T-helper 22 cell (primary cell): ENCODE results near the gene BRICD5.

Source experiments
- DNase-seq: peaks from one replicate; pipeline ENCODE4 v3.0.0-alpha.2; 2020; ENCODE audit warnings: low read depth

BRICD5 gene

DNA sequence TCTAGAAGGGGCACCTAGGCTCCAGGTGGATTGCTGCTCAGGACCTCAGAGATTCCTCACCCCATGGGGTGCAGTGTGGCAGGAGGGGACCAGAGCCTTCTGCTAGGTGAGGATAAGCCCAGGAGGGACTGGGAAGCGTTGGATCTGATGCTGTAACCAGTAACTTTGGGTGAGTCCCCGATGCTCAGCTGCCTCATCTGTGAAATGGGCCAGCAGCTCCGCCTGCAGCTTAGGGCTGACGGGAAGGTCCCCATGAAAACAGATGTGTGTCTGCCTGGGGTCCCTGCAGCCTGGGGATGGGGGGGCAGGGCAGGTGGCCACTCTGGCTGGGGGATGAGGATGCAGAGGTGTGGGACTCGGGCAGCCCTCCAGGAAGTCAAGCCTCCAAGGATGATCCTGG is 11.6 kb downstream of the BRICD5 start:
- no peak for DNase-seq

DNA sequence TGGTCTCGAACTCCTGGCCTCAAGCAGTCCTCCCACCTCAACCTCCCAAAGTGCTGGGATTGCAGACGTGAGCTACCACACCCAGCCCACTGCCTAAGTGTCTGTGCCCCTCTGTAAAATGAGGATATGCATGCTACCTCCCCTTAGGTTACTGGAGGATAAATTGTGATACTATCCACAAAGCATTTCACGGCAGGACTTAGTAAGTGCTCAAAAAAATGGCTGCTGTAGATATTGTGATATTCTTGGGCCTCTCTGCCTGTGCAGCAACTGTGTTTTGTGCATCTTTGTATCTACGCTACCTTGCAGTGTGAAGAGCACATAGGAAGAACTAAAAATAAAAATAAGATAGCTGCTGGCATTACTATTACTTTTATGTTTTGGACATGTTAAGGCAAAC is 12.4 kb downstream of the BRICD5 start:
- no peak for DNase-seq

DNA sequence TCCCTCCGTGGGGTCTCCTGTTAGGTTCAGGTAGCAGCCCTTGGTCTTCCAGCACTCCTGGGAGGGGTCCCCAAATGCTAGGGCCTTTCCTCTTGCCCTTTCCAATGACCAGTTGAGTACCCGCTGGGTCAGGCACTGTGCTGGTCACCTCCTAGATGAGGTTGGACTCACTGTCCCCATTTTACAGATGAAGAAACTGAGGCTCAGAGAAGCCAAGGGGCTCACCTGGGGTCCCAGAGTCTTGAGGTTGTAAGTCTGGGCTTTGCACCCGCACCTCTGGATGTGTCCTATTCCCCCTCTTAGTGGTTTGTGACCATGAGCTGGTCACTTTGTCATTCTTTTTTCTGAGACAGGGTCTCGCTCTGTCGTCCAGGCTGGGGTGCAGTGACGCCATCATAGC is 12.9 kb downstream of the BRICD5 start:
- no peak for DNase-seq

DNA sequence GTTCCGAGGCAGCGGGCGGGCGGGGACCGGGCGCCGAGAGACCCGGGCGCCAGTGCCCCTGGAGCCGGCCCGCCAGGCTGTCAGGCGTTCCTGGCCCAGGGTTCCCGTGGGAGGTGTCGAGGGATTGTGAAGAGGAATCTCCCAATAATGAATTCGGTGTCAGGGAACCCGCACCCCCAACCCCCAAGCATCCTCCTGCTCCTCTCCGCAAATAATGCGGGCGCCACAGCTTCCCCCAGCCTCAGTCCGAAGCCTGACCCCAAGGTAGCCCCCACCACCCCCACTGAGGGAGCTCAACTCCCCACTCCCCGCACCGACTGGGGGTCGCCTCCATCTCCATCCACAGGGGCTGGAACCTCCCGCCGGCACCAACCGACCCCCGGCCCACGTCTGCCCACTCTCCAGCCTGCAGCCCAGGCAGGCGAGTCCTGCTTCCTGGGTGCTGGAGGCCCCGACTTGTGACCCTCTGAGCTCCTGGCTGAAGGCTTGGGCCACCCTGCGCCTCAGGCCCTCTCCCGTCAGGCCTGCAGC is 13.6 kb downstream of the BRICD5 start:
- DNase-seq, result no peak

GRCh38 chr16:2196162-2196980 is 14.3 kb downstream of the BRICD5 start, which contains the start of gene CASKIN1:
Gene CASKIN1 (minus strand): TSS chr16:2196605. CDS start chr16:2196432, 173 bp downstream.
- DNase-seq, result no peak

GRCh38 chr16:2195322-2196161 is 15.1 kb downstream of the BRICD5 start:
- no peak for DNase-seq

GRCh38 chr16:2194852-2195321 is 15.8 kb downstream of the BRICD5 start:
- peak; percentile 16 for DNase-seq

DNA sequence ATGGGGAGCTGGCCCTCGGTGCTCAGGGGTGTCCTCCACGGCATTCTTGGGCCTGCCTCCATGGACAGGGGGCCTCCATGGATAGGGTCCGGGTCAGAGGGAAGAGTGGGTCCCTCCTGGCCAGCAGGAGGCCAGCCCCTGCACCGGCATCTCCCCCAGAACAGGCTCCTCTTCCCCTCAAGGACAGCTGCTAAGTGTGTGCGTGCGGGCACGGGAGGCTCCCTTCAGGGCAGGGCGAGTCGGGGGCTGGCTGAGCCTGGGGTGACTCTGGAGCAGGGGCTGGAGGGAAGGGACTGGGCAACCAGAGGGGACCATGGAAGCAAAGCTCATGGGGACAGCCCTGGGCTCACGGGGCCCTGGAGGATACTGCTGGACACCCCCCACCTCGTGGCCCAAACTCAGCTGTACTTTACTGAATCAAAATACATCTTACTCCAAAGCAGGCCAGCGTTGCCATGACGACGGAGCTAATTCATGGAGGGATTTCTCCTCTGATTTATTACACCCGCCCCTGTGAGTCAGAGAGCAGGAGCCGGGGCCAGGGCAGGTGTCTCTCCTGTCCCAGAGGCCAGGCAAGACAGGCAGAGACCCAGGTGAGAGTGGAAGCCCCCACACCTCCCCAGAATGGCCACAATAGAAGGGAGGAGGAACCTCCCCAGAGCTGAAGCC is 16.4 kb downstream of the BRICD5 start:
- no peak for DNase-seq

DNA sequence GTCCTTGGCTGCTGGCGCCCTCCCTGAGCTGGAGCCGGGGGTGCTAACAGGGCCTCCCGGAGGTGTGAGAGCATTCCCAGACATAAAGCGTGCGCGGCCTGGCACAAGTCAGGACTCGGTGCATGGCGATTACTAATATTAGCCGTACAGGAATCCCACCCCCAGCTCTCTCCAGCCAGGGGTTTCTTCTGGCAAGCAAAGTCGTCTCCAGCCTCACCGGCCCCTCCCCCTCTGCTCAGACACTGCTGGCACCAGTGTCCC is 19.3 kb downstream of the BRICD5 start:
- DNase-seq, result no peak

GRCh38 chr16:2190659-2191445 is 19.8 kb downstream of the BRICD5 start:
- DNase-seq, result no peak

- no peak for DNase-seq
Measured at GRCh38 chr16:2190002-2190658, 20.5 kb downstream of the BRICD5 start.

DNA sequence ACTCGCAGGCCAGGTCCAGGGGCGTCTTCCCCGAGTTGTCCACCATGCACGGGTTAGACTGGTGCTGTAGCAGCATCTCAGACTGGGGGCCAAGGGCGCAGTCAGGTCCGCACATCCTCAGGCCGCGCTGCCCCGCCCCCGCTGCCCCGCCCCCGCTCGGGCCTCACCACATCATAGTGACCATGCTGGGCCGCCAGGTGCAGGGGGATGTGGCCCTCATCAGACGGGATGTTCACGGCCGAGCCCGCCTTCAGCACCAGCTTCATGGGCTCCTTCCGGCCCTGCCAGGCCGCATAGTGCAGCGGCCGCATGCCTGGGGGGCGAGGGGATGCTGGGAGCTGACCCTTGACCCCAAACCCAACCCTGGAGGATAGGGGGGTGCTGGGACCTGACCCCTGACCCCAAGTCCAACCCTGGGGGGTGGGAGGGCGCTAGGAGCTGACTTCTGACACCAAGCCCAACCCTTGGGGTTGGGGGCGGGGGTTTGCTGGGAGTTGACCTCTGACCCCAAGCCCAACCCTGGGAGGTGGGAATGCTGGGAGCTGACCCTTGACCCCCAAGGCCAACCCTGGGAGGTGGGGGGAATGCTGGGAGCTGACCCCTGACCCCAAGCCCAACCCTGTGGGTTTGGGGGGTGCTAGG is 21.3 kb downstream of the BRICD5 start:
- no peak for DNase-seq

- DNase-seq, result no peak
Measured at GRCh38 chr16:2188395-2188794, 22.3 kb downstream of the BRICD5 start.

GRCh38 chr16:2187212-2187611 is 23.5 kb downstream of the BRICD5 start:
- no peak for DNase-seq

- DNase-seq, result no peak
Measured at GRCh38 chr16:2186505-2186904, 24.2 kb downstream of the BRICD5 start.

DNA sequence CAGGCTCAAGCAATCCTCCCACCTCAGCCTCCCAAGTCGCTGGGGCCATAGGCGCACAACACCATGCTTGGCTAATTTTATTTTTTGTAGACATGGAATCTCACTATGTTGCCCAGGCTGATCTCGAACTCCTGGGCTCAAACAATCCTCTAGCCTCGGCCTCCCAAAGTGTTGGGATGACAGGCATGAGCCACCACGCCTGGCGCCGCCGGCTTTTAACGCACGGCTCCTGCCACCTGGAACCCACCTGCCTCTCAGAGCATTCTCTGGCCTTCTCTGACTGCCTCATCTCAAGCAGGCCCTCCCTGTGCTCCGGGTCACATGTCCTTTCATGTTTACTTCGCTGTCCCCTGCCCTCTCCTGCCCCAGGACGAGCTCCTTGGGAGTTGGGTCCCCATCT is 24.6 kb downstream of the BRICD5 start:
- DNase-seq, result no peak

DNA sequence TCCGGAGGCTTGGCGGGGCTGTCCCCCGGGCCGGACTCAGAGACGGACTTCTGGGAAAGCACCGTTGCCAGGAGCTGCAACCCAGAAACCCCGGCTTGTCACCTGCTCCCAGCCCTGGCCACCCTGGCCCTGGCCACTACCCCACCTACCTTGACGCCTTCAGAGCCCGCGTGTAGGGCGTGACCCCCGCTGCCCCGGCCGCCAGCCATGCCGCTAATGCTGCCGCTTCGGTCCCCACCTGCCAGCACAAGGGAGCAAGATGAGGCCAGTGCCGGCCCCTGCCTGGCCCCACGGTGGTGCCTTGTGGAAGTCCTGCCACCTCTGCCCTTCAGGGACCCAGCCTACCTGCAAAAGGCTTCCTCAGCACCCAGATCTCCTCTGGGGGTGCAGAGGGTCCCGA is 25.7 kb downstream of the BRICD5 start:
- DNase-seq, result no peak

DNA sequence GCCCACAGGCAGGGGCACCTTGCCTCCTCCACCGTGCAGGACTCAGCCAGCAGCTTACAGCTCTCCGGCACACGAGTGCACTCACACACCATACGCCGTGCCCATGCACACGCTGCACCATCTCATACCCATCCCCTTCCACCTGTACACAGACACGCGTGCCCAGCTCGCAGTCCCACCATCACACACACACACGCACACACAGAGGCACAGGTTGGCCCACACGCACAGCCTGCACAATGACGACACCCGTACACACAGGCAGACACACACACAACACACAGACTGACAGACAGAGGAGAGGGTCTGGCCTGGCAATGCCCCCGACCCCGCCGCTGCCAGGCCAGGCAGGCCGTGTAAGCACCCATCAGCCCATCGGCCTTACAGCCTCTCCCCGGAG is 26.3 kb downstream of the BRICD5 start:
- no peak for DNase-seq

DNA sequence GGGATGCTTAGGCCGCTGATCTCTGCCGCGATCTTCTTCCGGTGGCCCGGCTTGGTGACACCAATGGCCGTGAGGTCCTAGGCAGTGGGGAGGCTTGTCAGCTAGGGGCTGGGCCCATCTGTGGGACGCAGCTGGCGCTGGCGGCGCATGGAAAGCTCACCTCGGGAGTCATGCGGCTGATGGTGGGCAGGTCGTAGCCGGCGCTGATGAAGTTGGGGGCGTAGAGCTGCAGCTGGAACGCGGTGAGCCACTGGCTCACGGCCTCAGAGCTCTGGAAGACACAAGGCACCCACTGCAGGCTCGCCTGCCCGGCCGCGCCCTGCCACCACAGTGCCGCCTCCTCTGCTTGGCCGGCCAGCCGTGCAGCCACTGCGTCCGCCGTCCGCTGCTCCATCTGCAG is 27.0 kb downstream of the BRICD5 start:
- DNase-seq, result no peak

DNA sequence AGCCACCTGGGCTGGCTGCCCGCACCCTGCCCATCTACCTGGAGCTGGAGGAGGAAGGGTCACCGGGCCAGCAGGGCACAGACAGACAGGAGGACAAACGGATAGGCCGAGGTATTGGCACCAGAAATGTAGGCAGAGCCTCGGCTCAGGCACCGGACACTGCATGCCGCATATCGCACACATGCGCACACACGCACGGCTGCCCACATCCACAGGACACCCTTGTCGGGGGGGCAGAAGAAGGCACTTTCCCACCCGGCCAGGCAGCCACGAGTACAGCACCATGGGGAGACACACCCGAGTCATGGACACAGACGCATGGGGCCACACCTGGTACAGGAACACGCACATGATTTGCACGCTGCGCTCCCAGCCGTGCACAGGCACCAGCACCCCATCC is 28.7 kb downstream of the BRICD5 start:
- no peak for DNase-seq
